Measurements from ENCODE around the gene C10orf105.

The C10orf105 gene

GRCh38 chr10:71737001-71737833 lies 17.6 kb upstream of the C10orf105 start:
- DNase-seq: no peak

- DNase-seq: no peak
Measured at GRCh38 chr10:71736570-71736952, 17.0 kb upstream of the C10orf105 start.

- DNase-seq: peak; percentile 58
Measured at GRCh38 chr10:71735709-71736569, 16.4 kb upstream of the C10orf105 start.

GRCh38 chr10:71734797-71735196 lies 15.2 kb upstream of the C10orf105 start:
- no peak for DNase-seq

- no peak for DNase-seq
Measured at GRCh38 chr10:71731791-71732190, 12.2 kb upstream of the C10orf105 start.

GRCh38 chr10:71729161-71729636 lies 9.6 kb upstream of the C10orf105 start:
- DNase-seq: no peak

- DNase-seq: peak; percentile 73
Measured at GRCh38 chr10:71727738-71728737, 8.5 kb upstream of the C10orf105 start.

- peak; percentile 43 for DNase-seq
Measured at GRCh38 chr10:71727105-71727737, 7.6 kb upstream of the C10orf105 start.

GRCh38 chr10:71726580-71727104 lies 7.1 kb upstream of the C10orf105 start:
- no peak for DNase-seq

GRCh38 chr10:71725998-71726579 lies 6.5 kb upstream of the C10orf105 start:
- peak; percentile 50 for DNase-seq

- no peak for DNase-seq
Measured at GRCh38 chr10:71725249-71725648, 5.7 kb upstream of the C10orf105 start.

GRCh38 chr10:71724539-71724938 lies 5.0 kb upstream of the C10orf105 start:
- DNase-seq: no peak

- DNase-seq: no peak
Measured at GRCh38 chr10:71723311-71723710, 3.7 kb upstream of the C10orf105 start.

- DNase-seq: no peak
Measured at GRCh38 chr10:71722849-71723248, 3.3 kb upstream of the C10orf105 start.

GRCh38 chr10:71721313-71721712 lies 1.7 kb upstream of the C10orf105 start:
- no peak for DNase-seq

- DNase-seq: no peak
Measured at GRCh38 chr10:71720288-71720687, 710 bp upstream of the C10orf105 start.

- no peak for DNase-seq
Measured at GRCh38 chr10:71719042-71719441, 536 bp downstream of the C10orf105 start.

GRCh38 chr10:71718165-71718698 lies 1.3 kb downstream of the C10orf105 start:
- no peak for DNase-seq

GRCh38 chr10:71717551-71717951 lies 2.0 kb downstream of the C10orf105 start:
- DNase-seq: no peak

- no peak for DNase-seq
Measured at GRCh38 chr10:71717056-71717455, 2.5 kb downstream of the C10orf105 start.

GRCh38 chr10:71716426-71716825 lies 3.2 kb downstream of the C10orf105 start:
- no peak for DNase-seq
